SK-N-SH (cell line): ENCODE results near the gene ING5. TPM values are rescaled to one million over a fixed set of nuclear protein-coding genes. Genes with fewer than 3 reads are reported as not detected.

Experiments used
- CTCF ChIA-PET: fragments of 300-600, 350-600 bp; formaldehyde crosslinking; extraction: SDS; loops from one replicate; lab custom pipeline; 2021; lab: Yijun Ruan, JAX
- POLR2A ChIA-PET: fragments of 350-600 bp; sonication (Branson Sonifier 250); formaldehyde crosslinking; extraction: SDS; loops from one replicate; lab custom pipeline; 2020; ENCODE audit warnings: antibody characterized with exemption, inconsistent platforms; lab: Yijun Ruan, JAX
- DNase-seq: peaks from one replicate; pipeline ENCODE4 v3.0.0; 2012
- H2AFZ ChIP-seq: fragments of 200-600 bp; sonication (generic); 2 replicates; pipeline ENCODE4 v1.8.1; 2016; ENCODE audit warnings: antibody characterized with exemption, mild to moderate bottlenecking, low read depth
- H3F3A ChIP-seq: fragments of 200-600 bp; sonication (generic); replicated peaks from 2 replicates; pipeline ENCODE3; 2016; ENCODE audit warnings: antibody characterized with exemption, mild to moderate bottlenecking; ENCODE audit not compliant: insufficient read depth
- H3K27ac ChIP-seq, 2 experiments: fragments of 200-500 bp in 1 of 2; fragments of 200-600 bp in 1 of 2; sonication (Bioruptor generic) in 1 of 2; sonication (generic), shearing (Covaris generic) in 1 of 2; 2 replicates each; pipeline versions ENCODE4 v1.5.1 to v1.6.1; 2014 to 2016; ENCODE audit warnings: low read depth in 2 of 2, inconsistent platforms in 1 of 2, low read length in 1 of 2, mild to moderate bottlenecking in 1 of 2, mixed read lengths in 1 of 2
- H3K27me3 ChIP-seq: fragments of 200-600 bp; sonication (generic), shearing (Covaris generic); 2 replicates; pipeline ENCODE4 v1.6.1; 2016; ENCODE audit warnings: mixed run types; ENCODE audit not compliant: insufficient read depth
- H3K36me3 ChIP-seq, 2 experiments: fragments of 200-500 bp in 1 of 2; fragments of 200-600 bp in 1 of 2; sonication (Bioruptor generic) in 1 of 2; sonication (generic) in 1 of 2; replicated peaks in 1 of 2; 2 replicates each; pipeline versions ENCODE3 to v1.5.1; 2014 to 2016; ENCODE audit warnings: low read length in 1 of 2, mild to moderate bottlenecking in 1 of 2; ENCODE audit not compliant: insufficient read depth in 2 of 2, control insufficient read depth in 1 of 2
- H3K4me1 ChIP-seq, 2 experiments: fragments of 200-500 bp in 1 of 2; fragments of 200-600 bp in 1 of 2; sonication (Bioruptor generic) in 1 of 2; sonication (generic), shearing (Covaris generic) in 1 of 2; 2 replicates each; pipeline versions ENCODE4 v1.5.1 to v1.6.1; 2014 to 2016; ENCODE audit warnings: low read depth in 1 of 2, low read length in 1 of 2, mixed run types in 1 of 2; ENCODE audit not compliant: insufficient read depth in 2 of 2, control insufficient read depth in 1 of 2
- H3K4me2 ChIP-seq: fragments of 200-600 bp; sonication (generic), shearing (Covaris generic); 2 replicates; pipeline ENCODE4 v1.6.1; 2017; ENCODE audit warnings: mixed run types
- H3K4me3 ChIP-seq, 2 experiments: fragments of 200-500 bp in 1 of 2; fragments of 200-600 bp in 1 of 2; sonication (Bioruptor generic) in 1 of 2; sonication (generic), shearing (Covaris generic) in 1 of 2; 2 replicates each; pipeline versions ENCODE4 v1.5.1 to v1.8.1; 2014 to 2016; ENCODE audit warnings: low read depth in 2 of 2, inconsistent platforms in 1 of 2, low read length in 1 of 2, mild to moderate bottlenecking in 1 of 2, mixed read lengths in 1 of 2, moderate library complexity in 1 of 2
- H3K79me2 ChIP-seq: fragments of 200-600 bp; sonication (generic); 2 replicates; pipeline ENCODE4 v1.8.1; 2017; ENCODE audit warnings: mild to moderate bottlenecking; ENCODE audit not compliant: insufficient read depth
- H3K9ac ChIP-seq: fragments of 200-600 bp; sonication (generic); 2 replicates; pipeline ENCODE4 v1.6.1; 2017; ENCODE audit warnings: mixed run types
- H3K9me2 ChIP-seq: fragments of 200-600 bp; sonication (generic); 2 replicates; pipeline ENCODE4 v1.6.1; 2017; ENCODE audit warnings: mixed run types
- H3K9me3 ChIP-seq: fragments of 200-600 bp; sonication (generic); 2 replicates; pipeline ENCODE4 v1.6.1; 2017; ENCODE audit warnings: mixed run types, mild to moderate bottlenecking, moderate library complexity
- H4K20me1 ChIP-seq: fragments of 200-600 bp; sonication (generic); 2 replicates; pipeline ENCODE4 v1.6.1; 2017; ENCODE audit warnings: mild to moderate bottlenecking, mixed run types; ENCODE audit not compliant: insufficient read depth
- CTCF ChIP-seq: fragments of 200-600 bp; sonication (generic); IDR thresholded peaks from 2 replicates; pipeline ENCODE4 v1.6.1; 2017; ENCODE audit warnings: antibody characterized with exemption, mild to moderate bottlenecking, moderate library complexity
- EP300 ChIP-seq, 2 experiments: IDR thresholded peaks; 2 replicates each; pipeline versions ENCODE4 v1.4.0 to v1.6.1; 2012; ENCODE audit warnings: borderline replicate concordance in 1 of 2, low read depth in 1 of 2, low read length in 1 of 2
- EZH2phosphoT487 ChIP-seq: fragments of 200-600 bp; sonication (generic); IDR thresholded peaks from 2 replicates; pipeline ENCODE4 v1.6.1; 2017; ENCODE audit warnings: low read depth, mixed run types, mild to moderate bottlenecking, antibody characterized with exemption, moderate library complexity, borderline replicate concordance
- FOSL2 ChIP-seq: IDR thresholded peaks from 2 replicates; pipeline ENCODE4 v1.4.0; 2012; ENCODE audit warnings: low read depth, mild to moderate bottlenecking, moderate library complexity, borderline replicate concordance
- FOXM1 ChIP-seq: IDR thresholded peaks from 2 replicates; pipeline ENCODE4 v1.4.0; 2012; ENCODE audit warnings: low read depth, mild to moderate bottlenecking
- GABPA ChIP-seq: IDR thresholded peaks from 2 replicates; pipeline ENCODE4 v1.4.0; 2012; ENCODE audit warnings: low read depth, mild to moderate bottlenecking
- IRF3 ChIP-seq: fragments of 150-350 bp; IDR thresholded peaks from 2 replicates; pipeline ENCODE4 v1.6.1; 2016; ENCODE audit warnings: mild to moderate bottlenecking, low read depth, low read length
- JUND ChIP-seq: IDR thresholded peaks from 2 replicates; pipeline ENCODE4 v1.4.0; 2012
- MAX ChIP-seq: IDR thresholded peaks from 2 replicates; pipeline ENCODE4 v1.4.0; 2012; ENCODE audit warnings: low read depth
- PBX3 ChIP-seq: IDR thresholded peaks from 2 replicates; pipeline ENCODE4; 2012
- POLR2AphosphoS5 ChIP-seq: IDR thresholded peaks from 2 replicates; pipeline ENCODE4 v1.6.1; 2012; ENCODE audit warnings: low read depth, low read length
- RAD21 ChIP-seq: IDR thresholded peaks from 2 replicates; pipeline ENCODE4 v1.6.1; 2012; ENCODE audit warnings: mild to moderate bottlenecking, low read length
- RCOR1 ChIP-seq: fragments of 150-350 bp; IDR thresholded peaks from 2 replicates; pipeline ENCODE4 v1.6.1; 2017; ENCODE audit warnings: antibody characterized with exemption, low read length
- RFX5 ChIP-seq: IDR thresholded peaks from 2 replicates; pipeline ENCODE4 v1.6.1; 2012; ENCODE audit warnings: mild to moderate bottlenecking, improper control_type of control experiment, low read length
- RXRA ChIP-seq: IDR thresholded peaks from 2 replicates; pipeline ENCODE4 v1.4.0; 2012; ENCODE audit warnings: low read depth, mild to moderate bottlenecking, borderline replicate concordance
- SIN3A ChIP-seq: IDR thresholded peaks from 2 replicates; pipeline ENCODE4 v1.6.1; 2012; ENCODE audit warnings: low read depth, mild to moderate bottlenecking, low read length, moderate library complexity, borderline replicate concordance
- SMC3 ChIP-seq: IDR thresholded peaks from 2 replicates; pipeline ENCODE4 v1.6.1; 2012; ENCODE audit warnings: low read depth, low read length, improper control_type of control experiment
- TCF12 ChIP-seq: IDR thresholded peaks from 2 replicates; pipeline ENCODE4 v1.4.0; 2012
- TEAD4 ChIP-seq: IDR thresholded peaks from 2 replicates; pipeline ENCODE4 v1.4.0; 2012; ENCODE audit warnings: mild to moderate bottlenecking, borderline replicate concordance; ENCODE audit not compliant: insufficient read depth
- USF1 ChIP-seq: IDR thresholded peaks from 2 replicates; pipeline ENCODE4 v1.4.0; 2012; ENCODE audit warnings: low read depth, borderline replicate concordance
- YY1 ChIP-seq: IDR thresholded peaks from 2 replicates; pipeline ENCODE4 v1.4.0; 2012; ENCODE audit warnings: low read depth, mild to moderate bottlenecking
- ZBTB33 ChIP-seq: IDR thresholded peaks from 2 replicates; pipeline ENCODE4 v1.4.0; 2012; ENCODE audit warnings: low read depth, borderline replicate concordance
- WGBS: methylation state at CpG from one replicate; pipeline ENCODE4 v1.1.6; 2017; ENCODE audit warnings: low lambda C conversion rate; 5-methylcytosine and 5-hydroxymethylcytosine counted together
- polyA plus RNA-seq, 3 experiments: library from polyadenylated mRNA; depleted of rRNA; stranded (reverse); fragments of >200 nt; gene quantifications; 2 replicates each; pipeline ENCODE4 v1.2.3, GENCODE V29; 2012

The ING5 gene
- polyA plus RNA-seq, 1 of the 3 experiments (the other 2 are of a cell fraction) = 56.3 TPM

- 90% methylated on average over 8 of the region's 15 CpGs for WGBS
- TF ChIP-seq RCOR1 (no peak), TCF12 (no peak), GABPA (no peak), EP300 (IDR thresholded peaks at IDR 0.05; ENCODE audit: borderline replicate concordance in 1 of 2, low read depth in 1 of 2, low read length in 1 of 2) (no peak), SIN3A (no peak), EZH2phosphoT487 (no peak), PBX3 (no peak), RAD21 (no peak), FOSL2 (no peak), YY1 (no peak), TEAD4 (no peak), RXRA (no peak)
- no peaks in the 10 kb centered on the region for H3F3A ChIP-seq
- DNase-seq = no peak
- no peaks in the 10 kb centered on the region for H4K20me1 ChIP-seq
- H3K9ac ChIP-seq = no peak overlapping the region
- no peaks in the 10 kb centered on the region for H3K27me3 ChIP-seq
- H3K4me2 ChIP-seq = no peak overlapping the region
- peaks cover 8 to 31% of the 10 kb centered on the region in 2 experiments for H3K36me3 ChIP-seq
- H3K9me2 ChIP-seq = no peaks in the 10 kb centered on the region
- H3K79me2 ChIP-seq = no peaks in the 10 kb centered on the region
- H3K9me3 ChIP-seq = no peaks in the 10 kb centered on the region
- CTCF ChIA-PET = interaction anchor here (1.2 kb wide), 2 partner anchors 16 to 91 kb away, joined by 3 to 6 read pairs; no protein-coding TSS in a partner anchor
- POLR2A ChIA-PET = no interaction called here
- no peak overlapping the region for H3K4me3 ChIP-seq
- no peak overlapping the region for H2AFZ ChIP-seq
- H3K27ac ChIP-seq = no peak overlapping the region
- H3K4me1 ChIP-seq = no peaks in the 10 kb centered on the region
These were observed 49.3 kb downstream of the ING5 start for GRCh38 chr2:241751152-241751551.

GRCh38 chr2:241751776-241752175 is 49.9 kb downstream of the ING5 start:
- no peak overlapping the region for H3K4me3 ChIP-seq
- no peak overlapping the region for H3K9ac ChIP-seq
- H3K27me3 ChIP-seq = no peaks in the 10 kb centered on the region
- no peaks in the 10 kb centered on the region for H3K79me2 ChIP-seq
- DNase-seq = no peak
- H3K27ac ChIP-seq = no peak overlapping the region
- no peaks in the 10 kb centered on the region for H4K20me1 ChIP-seq
- ChIA-PET CTCF (no interaction called here), POLR2A (no interaction called here)
- no peak overlapping the region for H3K4me2 ChIP-seq
- 94% methylated on average over 7 of the region's 18 CpGs for WGBS
- H3F3A ChIP-seq = no peaks in the 10 kb centered on the region
- no peaks in the 10 kb centered on the region for H3K9me2 ChIP-seq
- H3K9me3 ChIP-seq = no peaks in the 10 kb centered on the region
- no peaks in the 10 kb centered on the region for H3K4me1 ChIP-seq
- no peak overlapping the region for H2AFZ ChIP-seq
- peaks cover 3 to 32% of the 10 kb centered on the region in 2 experiments for H3K36me3 ChIP-seq
- TF ChIP-seq FOSL2 (no peak), ZBTB33 (no peak), EZH2phosphoT487 (no peak), MAX (no peak), SMC3 (no peak), CTCF (no peak), RFX5 (no peak), POLR2AphosphoS5 (no peak), USF1 (no peak), IRF3 (no peak), FOXM1 (no peak), JUND (no peak)
